BLaER1 treated with 17β-estradiol and CSF1 and Interleukin-3, amounts not matched to agents 10 nM and 100 nM (cell line): ENCODE results near the gene MEF2A.
"Not testable (repeated sequence)": the region's sequence is repeated elsewhere in the genome, so short reads cannot be mapped to it uniquely, and the experiment has no call there.

Source experiments
- H3K27ac ChIP-seq, 11 experiments: shearing (Covaris generic); formaldehyde crosslinking; 2 replicates each; pipeline ENCODE4 v1.8.1; 2022
- H3K27me3 ChIP-seq, 11 experiments: shearing (Covaris generic); formaldehyde crosslinking; 2 replicates each; pipeline ENCODE4 v1.8.1; 2022
- H3K36me3 ChIP-seq, 11 experiments: shearing (Covaris generic); formaldehyde crosslinking; 2 replicates each; pipeline ENCODE4 v1.8.1; 2022
- H3K4me1 ChIP-seq, 10 experiments: shearing (Covaris generic); formaldehyde crosslinking; 2 replicates each; pipeline ENCODE4 v1.8.1; 2022
- H3K4me2 ChIP-seq, 11 experiments: shearing (Covaris generic); formaldehyde crosslinking; 2 replicates each; pipeline ENCODE4 v1.8.1; 2022
- H3K4me3 ChIP-seq, 10 experiments: shearing (Covaris generic); formaldehyde crosslinking; 2 replicates each; pipeline ENCODE4 v1.8.1; 2022
- H3K9ac ChIP-seq, 11 experiments: shearing (Covaris generic); formaldehyde crosslinking; 2 replicates each; pipeline ENCODE4 v1.8.1; 2022
- H3K9me3 ChIP-seq, 11 experiments: shearing (Covaris generic); formaldehyde crosslinking; replicated peaks in 1 of 11; 2 replicates each; pipeline ENCODE4 v1.8.1; 2022
- H4K20me1 ChIP-seq, 11 experiments: shearing (Covaris generic); formaldehyde crosslinking; 2 replicates each; pipeline ENCODE4 v1.8.1; 2022
- Cebpa-rat ChIP-seq, 11 experiments: shearing (Covaris generic); IDR thresholded peaks; 2 replicates each; pipeline ENCODE4 v1.8.1; 2022

Gene MEF2A

GRCh38 chr15:99565299-99566156, at the start of gene MEF2A:
MEF2A (plus strand) TSS chr15:99565984; CDS start chr15:99633120, 67,136 bp downstream.
- Histone ChIP-seq H3K36me3 (peaks cover 0 to 15% (median 6%) of the 10 kb centered on the region in 11 experiments; a peak in 15 of 22 replicates), H3K9ac (peak within 1 kb of the TSS; percentile 93 to 99 (median 96)), H3K27me3 (no peaks in the 10 kb centered on the region), H3K4me1 (peaks cover 43 to 59% (median 49%) of the 10 kb centered on the region in 10 experiments), H3K4me3 (peak within 1 kb of the TSS; percentile 88 to 95 (median 92)), H3K9me3 (peaks cover 0 to 3% (median 2%) of the 10 kb centered on the region in 11 experiments; a peak in 4 of 22 replicates), H4K20me1 (peaks cover 6 to 35% (median 29%) of the 10 kb centered on the region in 11 experiments; a peak in 16 of 22 replicates), H3K4me2 (peak within 1 kb of the TSS; percentile 82 to 98 (median 93)), H3K27ac (peak within 1 kb of the TSS; percentile 95 to 99 (median 98))
- TF ChIP-seq Cebpa-rat (IDR thresholded peaks at IDR 0.05), result no peak

GRCh38 chr15:99518191-99518590, 47.6 kb upstream of the MEF2A start:
- Histone ChIP-seq H3K4me2 (peak overlapping the region in 5 of 11 experiments; percentile 3 to 21 (median 14); a peak in 6 of 22 replicates), H3K27ac (peak overlapping the region in 4 of 11 experiments; percentile 3 to 43 (median 4); a peak in 4 of 22 replicates)

GRCh38 chr15:99519366-99519765, 46.4 kb upstream of the MEF2A start:
- not testable (repeated sequence) for H3K4me2 ChIP-seq, H3K4me3 ChIP-seq, H3K36me3 ChIP-seq, H3K9ac ChIP-seq, H3K27ac ChIP-seq, H3K27me3 ChIP-seq, H4K20me1 ChIP-seq
- peaks cover 23 to 44% (median 35%) of the 10 kb centered on the region in 10 experiments for H3K4me1 ChIP-seq
- peaks cover 0 to 26% (median 16%) of the 10 kb centered on the region in 11 experiments; a peak in 16 of 22 replicates for H3K9me3 ChIP-seq

More at GRCh38 chr15:99518191-99518590, 47.6 kb upstream of the MEF2A start:
- H3K9me3 ChIP-seq, result peaks cover 0 to 37% (median 28%) of the 10 kb centered on the region in 11 experiments; a peak in 19 of 22 replicates
- peaks cover 32 to 56% (median 45%) of the 10 kb centered on the region in 10 experiments for H3K4me1 ChIP-seq
- TF ChIP-seq Cebpa-rat (IDR thresholded peaks at IDR 0.05), result no peak
- peaks cover 0 to 5% (median 0%) of the 10 kb centered on the region in 11 experiments; a peak in 4 of 22 replicates for H3K36me3 ChIP-seq
- H4K20me1 ChIP-seq, result no peaks in the 10 kb centered on the region
- H3K4me3 ChIP-seq, result no peak overlapping the region
- H3K27me3 ChIP-seq, result no peaks in the 10 kb centered on the region
- H3K9ac ChIP-seq, result no peak overlapping the region

- H3K9me3 ChIP-seq, result peaks cover 6 to 25% (median 20%) of the 10 kb centered on the region in 11 experiments; a peak in 19 of 22 replicates
- peak overlapping the region in 2 of 11 experiments; percentile 7 to 30; a peak in 1 of 22 replicates for H3K4me2 ChIP-seq
- H3K27ac ChIP-seq, result no peak overlapping the region
- no peaks in the 10 kb centered on the region for H4K20me1 ChIP-seq
- no peak overlapping the region for H3K4me3 ChIP-seq
- TF ChIP-seq Cebpa-rat (IDR thresholded peaks at IDR 0.05), result no peak
- no peak overlapping the region for H3K9ac ChIP-seq
- peaks cover 6 to 28% (median 17%) of the 10 kb centered on the region in 10 experiments; a peak in 15 of 20 replicates for H3K4me1 ChIP-seq
- no peaks in the 10 kb centered on the region for H3K27me3 ChIP-seq
- H3K36me3 ChIP-seq, result no peaks in the 10 kb centered on the region
These were observed 43.5 kb upstream of the MEF2A start for GRCh38 chr15:99522288-99522687.

GRCh38 chr15:99526176-99526575, 39.6 kb upstream of the MEF2A start:
- Histone ChIP-seq H3K9ac (no peak overlapping the region), H3K4me2 (no peak overlapping the region), H3K27ac (no peak overlapping the region), H3K4me3 (no peak overlapping the region), H3K4me1 (peaks cover 0 to 12% (median 9%) of the 10 kb centered on the region in 10 experiments; a peak in 10 of 20 replicates), H3K9me3 (peaks cover 40 to 58% (median 48%) of the 10 kb centered on the region in 11 experiments), H3K36me3 (0 out of 22 replicates have a peak, but pooled peaks cover 0 to 5% (median 0%) of the 10 kb centered on the region in 11 experiments), H3K27me3 (no peaks in the 10 kb centered on the region), H4K20me1 (no peaks in the 10 kb centered on the region)
- no peak for TF ChIP-seq Cebpa-rat (IDR thresholded peaks at IDR 0.05)

GRCh38 chr15:99526671-99527070, 39.1 kb upstream of the MEF2A start:
- no peak overlapping the region for H3K4me3 ChIP-seq
- no peak for TF ChIP-seq Cebpa-rat (IDR thresholded peaks at IDR 0.05)
- peaks cover 0 to 12% (median 9%) of the 10 kb centered on the region in 10 experiments; a peak in 10 of 20 replicates for H3K4me1 ChIP-seq
- peaks cover 40 to 58% (median 51%) of the 10 kb centered on the region in 11 experiments for H3K9me3 ChIP-seq
- H3K36me3 ChIP-seq, result 0 out of 22 replicates have a peak, but pooled peaks cover 0 to 5% (median 0%) of the 10 kb centered on the region in 11 experiments
- H3K9ac ChIP-seq, result no peak overlapping the region
- H4K20me1 ChIP-seq, result no peaks in the 10 kb centered on the region
- H3K27ac ChIP-seq, result no peak overlapping the region
- no peaks in the 10 kb centered on the region for H3K27me3 ChIP-seq
- H3K4me2 ChIP-seq, result no peak overlapping the region

- no peak for TF ChIP-seq Cebpa-rat (IDR thresholded peaks at IDR 0.05)
- H3K27ac ChIP-seq, result no peak overlapping the region
- H3K27me3 ChIP-seq, result no peaks in the 10 kb centered on the region
- no peak overlapping the region for H3K4me3 ChIP-seq
- peaks cover 10 to 21% (median 18%) of the 10 kb centered on the region in 11 experiments for H3K9me3 ChIP-seq
- no peak overlapping the region for H3K4me2 ChIP-seq
- no peak overlapping the region for H3K9ac ChIP-seq
- H3K4me1 ChIP-seq, result peaks cover 0 to 11% (median 7%) of the 10 kb centered on the region in 10 experiments; a peak in 10 of 20 replicates
- no peaks in the 10 kb centered on the region; a peak in 1 of 22 replicates for H3K36me3 ChIP-seq
- no peaks in the 10 kb centered on the region for H4K20me1 ChIP-seq
These were observed 29.3 kb upstream of the MEF2A start for GRCh38 chr15:99536422-99537040.

- Histone ChIP-seq H3K27ac (no peak overlapping the region), H3K27me3 (no peaks in the 10 kb centered on the region), H3K36me3 (no peaks in the 10 kb centered on the region; a peak in 1 of 22 replicates), H3K4me3 (no peak overlapping the region), H3K4me1 (peaks cover 0 to 11% (median 7%) of the 10 kb centered on the region in 10 experiments; a peak in 10 of 20 replicates), H3K9ac (no peak overlapping the region), H3K4me2 (no peak overlapping the region), H4K20me1 (no peaks in the 10 kb centered on the region), H3K9me3 (peaks cover 3 to 16% (median 13%) of the 10 kb centered on the region in 11 experiments)
- no peak for TF ChIP-seq Cebpa-rat (IDR thresholded peaks at IDR 0.05)
These were observed 28.4 kb upstream of the MEF2A start for GRCh38 chr15:99537344-99537743.
